GM21528 (cell line): ENCODE data around the gene TIGD3.

Experiments used
- ATAC-seq: cut with Tn5 transposase; IDR thresholded peaks from one replicate; pipeline ENCODE4 v1.9.1; 2021; ENCODE audit warnings: mild to moderate bottlenecking, moderate library complexity; ENCODE audit not compliant: unreplicated experiment, low FRiP score

Gene TIGD3

GRCh38 chr11:65401803-65402248 is 47.3 kb downstream of the TIGD3 start:
- no peak for ATAC-seq

GRCh38 chr11:65402790-65403189 is 48.2 kb downstream of the TIGD3 start:
- no peak for ATAC-seq

- ATAC-seq, result no peak
Measured at GRCh38 chr11:65403607-65404121, 49.1 kb downstream of the TIGD3 start.

- no peak for ATAC-seq
Measured at GRCh38 chr11:65404210-65404609, 49.7 kb downstream of the TIGD3 start.

- no peak for ATAC-seq
Measured at GRCh38 chr11:65404638-65405339, 50.2 kb downstream of the TIGD3 start.
